ENCODE measurements around the gene SNRNP40.

Gene SNRNP40

GRCh38 chr1:31227891-31228568 lies 68.6 kb downstream of the SNRNP40 start:
- no peak for DNase-seq

GRCh38 chr1:31224068-31224467 lies 72.5 kb downstream of the SNRNP40 start:
- DNase-seq, result no peak

GRCh38 chr1:31222176-31222575 lies 74.4 kb downstream of the SNRNP40 start:
- DNase-seq, result no peak

GRCh38 chr1:31221072-31221471 lies 75.5 kb downstream of the SNRNP40 start:
- no peak for DNase-seq

GRCh38 chr1:31219489-31219888 lies 77.1 kb downstream of the SNRNP40 start:
- DNase-seq, result no peak

- no peak for DNase-seq
Observed at GRCh38 chr1:31218705-31219104, 77.9 kb downstream of the SNRNP40 start.

GRCh38 chr1:31216016-31216415 lies 80.6 kb downstream of the SNRNP40 start:
- no peak for DNase-seq

- DNase-seq, result no peak
Observed at GRCh38 chr1:31215065-31215570, 81.5 kb downstream of the SNRNP40 start.

GRCh38 chr1:31214316-31215064 lies 82.1 kb downstream of the SNRNP40 start:
- DNase-seq, result no peak
